Activated T-cell treated with anti-CD3 and anti-CD28 coated beads for 4 hours (primary cell): ENCODE measurements around the gene AGBL4.

Experiments
- DNase-seq: peaks from one replicate; pipeline ENCODE4 v3.0.0-alpha.2; 2020

Gene AGBL4

DNA sequence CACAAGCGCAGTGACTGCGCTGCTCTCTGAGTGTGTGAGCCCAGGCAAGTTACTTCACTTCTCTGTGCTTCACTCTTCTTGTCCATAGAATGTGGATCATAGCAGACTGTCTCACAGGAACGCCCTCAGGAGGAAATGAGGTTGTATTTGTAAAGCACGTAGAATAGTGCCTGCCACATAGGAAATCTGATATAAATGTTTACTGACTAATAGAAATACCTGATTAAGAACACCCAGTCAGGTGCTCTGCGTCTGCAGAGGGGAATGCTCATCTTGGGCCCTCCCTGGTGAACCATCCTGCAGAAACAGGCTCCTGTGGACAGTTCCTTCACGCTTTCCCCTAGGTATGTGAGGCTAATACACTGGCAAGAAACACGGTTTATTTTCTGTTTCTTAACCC, 1347.4 kb downstream of the AGBL4 start:
- DNase-seq: no peak

DNA sequence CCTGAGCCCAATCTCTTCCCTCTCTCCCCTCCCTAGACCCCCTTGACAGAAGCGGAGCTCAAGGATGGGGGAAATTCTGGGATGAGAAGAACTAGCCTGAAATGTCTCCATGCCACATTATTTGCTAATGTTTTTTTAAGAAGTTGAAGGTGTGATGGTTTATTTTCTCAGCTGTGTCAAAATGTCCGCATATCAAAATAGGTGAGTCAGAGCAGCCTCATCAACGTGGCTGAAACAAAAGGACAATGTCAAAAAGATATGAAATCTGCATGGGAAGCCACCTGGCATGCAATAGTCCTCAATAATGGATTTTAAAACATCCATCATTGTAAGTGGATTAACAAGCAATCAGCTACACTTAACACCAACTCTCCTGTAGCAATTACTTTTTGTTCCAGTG, 1348.5 kb downstream of the AGBL4 start:
- DNase-seq: no peak

DNA sequence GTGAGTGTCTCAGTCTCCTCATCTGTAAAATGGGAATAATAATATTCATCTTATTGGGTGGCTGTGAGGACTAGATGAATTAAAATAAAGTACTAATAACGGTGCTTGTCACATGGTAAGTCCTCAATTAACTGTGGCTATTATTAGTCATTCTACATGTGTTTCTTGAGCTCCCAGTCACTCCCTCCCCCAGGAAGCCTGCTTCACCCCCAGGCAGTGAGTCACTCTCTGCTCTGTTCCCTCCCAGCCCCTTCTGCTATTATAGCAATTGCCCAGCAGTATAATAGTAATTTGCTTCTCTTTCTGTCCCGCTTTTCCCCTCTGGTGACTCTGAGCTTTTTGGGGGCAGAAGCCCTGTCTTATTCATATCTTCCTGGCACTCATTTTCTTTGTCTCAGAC, 1349.1 kb downstream of the AGBL4 start:
- no peak for DNase-seq

DNA sequence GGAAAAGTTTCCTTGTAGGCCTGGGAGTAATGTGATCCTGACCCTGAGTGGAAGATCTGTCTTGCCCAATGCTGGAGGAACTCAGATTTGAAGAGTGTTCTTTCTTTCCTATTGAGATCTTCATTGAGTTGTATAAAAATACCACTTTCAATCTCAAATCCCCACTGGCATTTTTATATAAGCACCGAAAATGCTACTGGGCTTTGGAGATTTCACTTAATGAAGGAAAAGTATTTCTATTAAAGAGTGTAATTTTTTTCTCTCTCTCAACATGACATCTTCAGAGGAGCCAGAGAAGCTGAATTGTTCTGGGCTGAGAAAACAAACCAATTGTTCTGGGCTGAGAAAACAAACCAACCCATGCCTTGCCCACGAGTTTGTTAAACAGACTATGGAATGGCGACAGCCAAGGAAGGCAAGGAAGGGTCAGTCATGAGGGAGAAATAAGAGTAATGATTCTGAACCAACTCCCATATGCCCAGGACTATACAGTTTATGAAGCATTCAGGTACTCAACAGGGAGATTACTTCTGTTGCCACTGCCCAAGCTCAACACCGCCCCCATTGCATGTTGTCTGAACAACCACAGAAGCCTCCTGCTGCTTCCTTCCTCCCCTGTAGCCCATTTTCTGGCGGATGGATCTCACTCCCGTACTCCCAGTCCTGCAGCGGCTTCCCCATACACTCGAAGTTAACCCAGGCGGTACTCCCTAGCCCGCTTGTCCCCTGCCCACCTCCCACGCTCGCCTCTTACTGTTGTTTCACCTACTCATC, 1350.2 kb downstream of the AGBL4 start:
- DNase-seq: no peak

DNA sequence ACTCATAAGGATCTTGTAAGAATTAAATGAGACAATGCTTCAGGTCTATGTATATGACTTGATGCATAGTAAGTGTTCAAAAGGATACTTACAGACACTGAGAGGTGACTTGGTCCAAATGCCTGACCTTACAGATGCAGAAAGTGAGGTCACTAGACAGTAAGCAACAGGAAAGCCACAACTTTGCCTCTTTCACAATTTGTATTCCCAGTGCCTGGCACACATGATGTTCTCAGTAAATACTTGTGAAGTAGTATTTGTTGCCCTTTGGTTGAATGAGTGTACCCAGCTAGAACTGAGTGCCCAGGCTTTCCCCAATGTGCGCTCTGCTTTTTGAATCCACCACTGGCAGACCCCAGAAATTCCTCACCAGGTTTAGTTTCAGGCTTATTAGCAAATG, 1352.2 kb downstream of the AGBL4 start:
- DNase-seq: no peak

DNA sequence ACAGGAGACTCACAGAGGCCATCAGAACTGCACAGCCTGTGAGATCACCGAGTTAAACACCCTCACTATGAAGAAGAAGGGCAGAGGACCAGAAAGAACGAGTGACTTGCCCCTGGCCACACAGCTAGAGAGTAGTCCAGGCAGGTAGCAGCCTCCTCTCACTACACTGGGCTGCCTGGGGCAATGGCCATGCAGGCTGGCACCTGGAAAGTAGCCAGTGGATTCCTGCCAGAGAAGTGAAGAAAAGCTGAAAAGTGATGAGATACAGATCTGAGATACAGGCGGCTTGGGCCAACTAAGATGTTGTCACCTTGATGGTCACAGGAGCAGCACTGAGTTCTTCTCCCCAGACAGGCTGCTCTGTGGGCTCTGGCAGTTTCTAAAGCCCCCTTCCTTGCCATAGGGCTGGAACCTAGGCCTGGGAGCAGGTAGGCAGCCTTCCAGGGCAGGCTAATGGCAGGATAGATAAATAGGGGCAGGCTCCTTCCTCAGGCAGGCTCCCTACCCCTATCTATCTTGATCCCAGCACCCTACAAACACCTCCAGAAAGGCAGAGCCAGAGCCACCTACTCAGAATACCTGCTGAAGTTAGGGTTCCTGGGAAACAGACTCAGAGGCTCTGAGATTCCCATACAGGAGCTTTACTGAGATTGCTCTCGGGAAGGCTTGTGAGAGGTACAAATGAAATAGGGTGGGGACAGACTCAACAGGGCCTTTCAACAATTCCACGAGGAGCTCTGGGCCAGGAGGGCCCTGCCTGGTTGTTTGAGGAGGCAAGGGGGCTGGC, 1353.3 kb downstream of the AGBL4 start:
- no peak for DNase-seq

DNA sequence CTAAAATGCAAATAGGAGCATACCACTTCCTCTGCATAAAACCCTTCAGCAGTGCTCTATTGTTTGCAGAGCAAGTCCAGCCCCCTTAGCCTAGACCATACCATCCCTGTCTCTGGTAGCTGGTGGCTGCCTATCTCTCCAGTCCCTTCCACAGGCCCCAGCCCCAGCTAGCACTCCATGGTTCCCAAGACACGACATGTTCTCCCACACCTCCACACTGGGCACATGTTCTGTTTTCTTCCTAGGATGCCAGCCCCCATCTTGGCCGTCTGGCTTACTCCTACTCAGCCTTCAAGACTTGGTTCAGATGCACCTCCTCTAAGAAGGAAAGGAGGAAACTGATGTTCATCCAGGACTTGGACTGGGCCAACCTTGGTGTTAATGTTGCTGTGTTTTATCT, 1355.4 kb downstream of the AGBL4 start:
- no peak for DNase-seq

DNA sequence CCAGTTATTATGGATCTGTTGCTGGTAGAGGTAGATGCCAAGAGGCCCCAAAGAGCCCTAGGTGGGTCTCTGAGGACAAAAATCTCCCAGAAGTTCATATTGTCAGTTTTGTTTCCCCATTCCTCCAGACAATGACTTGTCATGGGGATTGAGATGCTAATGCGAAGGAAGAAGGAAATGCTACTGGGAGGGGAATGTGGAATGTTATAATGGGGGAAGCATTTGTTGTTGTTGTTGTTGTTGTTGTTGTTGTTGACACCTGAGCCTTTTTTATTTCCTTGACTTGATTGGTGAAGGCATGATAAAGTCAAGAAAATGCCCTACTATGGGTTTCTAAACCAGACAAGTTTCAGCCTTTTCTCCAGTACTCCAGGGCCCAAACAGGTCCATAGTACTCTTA, 1356.0 kb downstream of the AGBL4 start:
- DNase-seq: no peak

DNA sequence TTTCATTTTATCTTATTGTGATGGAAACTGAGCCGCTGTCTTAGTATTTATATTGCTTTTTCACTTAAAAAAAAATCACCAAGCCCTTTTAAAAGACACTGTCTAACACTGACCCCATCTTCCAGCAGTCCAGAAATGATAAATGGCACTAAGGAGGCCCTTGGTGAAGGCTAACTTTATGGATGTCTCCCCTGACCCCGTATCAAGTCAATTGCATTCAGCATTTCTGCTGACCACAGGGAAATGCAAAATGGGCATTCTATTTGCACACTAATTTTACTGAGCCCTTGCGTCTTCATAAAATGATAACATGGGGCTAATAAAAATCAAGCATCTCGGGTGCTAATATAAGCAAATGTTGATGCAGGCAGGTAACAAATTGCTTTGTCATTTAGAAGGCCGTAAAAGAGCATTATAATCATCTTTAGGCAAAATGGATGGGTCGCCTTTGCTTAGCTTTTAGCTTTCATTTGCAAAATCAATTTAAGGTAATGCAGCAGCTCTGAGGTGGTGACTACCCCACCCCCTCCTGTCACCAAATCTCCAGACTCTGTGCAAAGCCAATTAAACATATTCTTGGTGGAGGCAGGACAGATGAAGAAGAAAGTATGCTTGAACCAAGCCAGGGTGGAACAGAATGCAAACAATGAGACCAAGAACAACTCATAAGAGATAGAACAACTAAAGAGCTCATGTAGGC, 1357.9 kb downstream of the AGBL4 start:
- DNase-seq: no peak

DNA sequence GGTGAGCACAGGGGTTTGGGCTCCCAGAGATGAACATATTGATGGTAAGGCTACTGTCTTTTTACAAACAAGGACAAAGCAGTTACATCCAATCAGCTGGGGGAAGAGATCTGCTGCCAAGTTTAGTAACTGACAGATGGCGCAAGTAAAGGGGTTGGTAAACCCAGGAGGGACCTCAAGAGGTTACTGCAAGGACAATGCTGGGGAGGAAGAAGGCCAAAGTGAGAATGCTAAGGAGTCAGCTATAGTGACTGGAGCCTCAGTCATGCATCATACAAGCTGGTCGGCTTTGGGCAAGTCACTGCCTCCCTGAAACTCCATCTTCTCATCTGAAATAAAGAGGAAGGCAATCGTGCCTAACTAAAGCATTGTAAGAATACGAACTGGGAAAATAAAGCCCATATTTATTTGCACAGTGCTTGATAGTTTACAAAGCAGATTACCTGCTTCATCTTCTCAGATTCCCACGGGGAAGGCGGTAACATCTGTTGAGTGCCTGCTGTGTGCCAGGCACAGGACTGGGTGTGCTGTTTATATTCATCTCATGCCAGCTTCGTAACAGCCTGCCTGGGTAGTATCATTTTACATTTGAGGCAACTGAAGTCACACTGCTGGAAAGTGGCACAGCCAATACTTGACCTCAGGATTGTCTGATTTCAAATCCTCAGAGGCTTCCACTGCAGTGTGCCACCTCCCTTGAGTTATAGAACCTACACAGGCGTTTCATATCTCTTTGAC, 1361.9 kb downstream of the AGBL4 start:
- DNase-seq: no peak

DNA sequence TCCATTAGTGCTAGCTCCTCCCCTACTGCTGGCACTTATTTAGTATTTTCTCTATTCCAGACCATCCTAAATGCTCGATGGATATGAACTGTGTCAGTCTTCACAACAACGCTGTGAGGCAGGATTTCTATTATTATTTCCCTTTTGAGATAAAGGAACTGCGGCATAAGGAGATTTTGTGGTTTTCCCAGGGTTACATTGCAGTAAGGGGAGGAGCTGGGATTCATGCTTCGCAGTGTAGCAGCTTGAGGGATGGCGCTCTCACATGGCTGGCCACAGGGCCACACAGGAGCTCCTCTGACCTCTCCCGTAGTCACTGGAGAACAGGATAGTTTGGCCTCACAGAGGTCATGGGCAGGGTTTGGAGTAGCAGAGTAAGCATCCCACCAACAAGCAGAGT, 1364.0 kb downstream of the AGBL4 start:
- DNase-seq: no peak

DNA sequence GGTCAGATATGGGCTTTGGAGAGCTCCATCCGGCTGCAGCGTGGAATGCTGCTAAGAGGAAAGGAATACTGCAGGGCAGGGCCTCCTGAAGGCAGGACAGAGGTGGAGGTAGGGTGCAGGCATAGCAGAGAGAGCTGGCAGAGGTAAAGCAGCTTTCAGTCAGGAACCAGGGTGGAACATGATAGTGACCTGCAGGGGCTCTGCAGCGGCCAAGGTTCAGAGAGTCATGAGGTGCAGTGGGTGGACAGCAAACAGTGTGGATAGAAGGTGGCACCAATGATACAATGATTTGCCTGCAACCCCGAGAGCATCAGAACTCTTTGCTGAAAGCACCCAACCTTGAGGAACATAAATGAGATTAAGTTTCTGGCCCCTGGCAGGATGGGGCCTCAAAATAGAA, 1366.3 kb downstream of the AGBL4 start:
- no peak for DNase-seq

DNA sequence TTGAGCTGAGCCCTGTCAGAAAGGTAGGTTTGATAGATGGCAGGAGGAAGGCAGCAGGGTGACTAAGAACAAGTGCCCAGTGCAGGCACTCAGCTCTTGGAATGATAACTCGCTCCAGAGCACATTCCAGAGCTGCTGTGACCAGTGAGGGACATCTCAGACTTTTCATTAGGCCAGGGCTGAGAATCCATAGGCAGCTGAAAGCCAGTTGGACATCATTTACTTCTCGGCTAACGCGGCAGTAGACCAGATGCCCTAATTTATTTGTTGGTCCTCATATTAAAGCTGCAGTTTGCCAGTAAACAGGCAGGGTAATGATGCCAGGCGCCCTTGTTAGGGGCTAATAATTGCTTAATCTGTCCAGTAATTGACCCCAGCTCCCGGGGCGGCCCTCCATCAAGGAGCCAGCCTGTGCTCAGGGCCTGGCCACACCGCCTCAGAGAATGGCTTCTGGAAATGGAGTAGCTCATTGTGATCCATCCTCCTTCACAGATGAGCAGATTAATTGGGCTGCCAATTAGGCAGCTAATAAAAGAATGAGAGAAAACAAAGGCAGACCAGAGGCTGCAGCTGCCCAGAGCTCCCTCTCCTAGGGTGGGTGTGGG, 1369.0 kb downstream of the AGBL4 start:
- no peak for DNase-seq

DNA sequence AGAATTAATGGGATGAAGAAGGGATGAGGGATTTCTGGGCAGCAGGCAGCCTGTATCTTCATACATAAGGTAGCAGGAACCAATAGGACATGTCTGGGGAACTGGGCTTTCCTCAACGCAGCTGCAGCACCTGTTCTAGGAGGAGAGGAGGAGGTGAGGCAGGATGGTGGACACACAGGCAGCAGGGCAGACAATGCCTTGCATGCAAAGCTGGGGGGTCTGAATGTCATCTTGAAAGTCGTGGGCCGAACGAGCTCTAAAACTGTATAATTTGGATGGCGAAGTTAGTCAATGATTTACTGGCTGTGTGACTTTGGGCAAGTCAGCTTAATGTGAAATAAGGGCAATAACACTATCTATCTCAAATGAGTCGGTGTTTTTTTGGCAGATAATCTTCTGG, 1371.4 kb downstream of the AGBL4 start:
- DNase-seq: no peak

DNA sequence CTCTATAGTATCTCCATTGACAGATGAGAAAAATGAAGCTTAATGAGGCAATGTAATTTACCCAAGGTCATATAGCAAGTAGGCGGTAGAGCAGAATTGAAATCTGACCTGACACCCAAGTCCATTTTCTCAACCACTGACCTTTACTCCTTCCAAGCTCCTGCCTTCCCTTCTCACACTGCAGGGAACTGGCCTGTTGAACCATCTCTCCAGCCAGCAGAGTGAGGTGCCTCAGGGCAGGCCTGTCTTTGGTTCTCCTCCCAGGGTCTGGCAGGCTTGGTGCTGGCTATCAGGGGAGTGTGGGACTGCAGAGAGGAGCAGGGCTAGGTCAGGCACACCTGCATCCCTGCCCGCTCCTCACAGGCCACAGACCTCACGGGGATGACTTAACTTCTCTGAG, 1373.9 kb downstream of the AGBL4 start:
- DNase-seq: no peak

DNA sequence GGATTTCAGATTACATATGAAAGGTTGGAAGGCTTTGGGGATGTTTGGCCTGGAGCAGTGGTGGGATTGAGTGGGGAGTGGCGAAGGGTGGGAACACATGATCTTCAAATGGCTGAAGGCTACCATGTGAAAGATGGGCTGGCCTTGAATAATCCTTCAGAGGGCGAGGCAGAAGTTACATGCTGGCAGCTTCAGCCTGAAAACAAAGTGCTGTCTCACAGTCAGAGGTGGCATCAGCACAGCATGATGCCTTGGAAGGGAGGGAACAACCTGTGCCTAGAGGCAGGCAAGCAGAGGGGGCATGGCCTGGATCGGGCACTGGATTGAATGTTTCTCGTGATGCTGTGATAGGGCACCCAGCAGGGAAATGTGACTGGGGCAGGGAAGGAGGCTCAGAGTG, 1377.9 kb downstream of the AGBL4 start:
- DNase-seq: no peak

DNA sequence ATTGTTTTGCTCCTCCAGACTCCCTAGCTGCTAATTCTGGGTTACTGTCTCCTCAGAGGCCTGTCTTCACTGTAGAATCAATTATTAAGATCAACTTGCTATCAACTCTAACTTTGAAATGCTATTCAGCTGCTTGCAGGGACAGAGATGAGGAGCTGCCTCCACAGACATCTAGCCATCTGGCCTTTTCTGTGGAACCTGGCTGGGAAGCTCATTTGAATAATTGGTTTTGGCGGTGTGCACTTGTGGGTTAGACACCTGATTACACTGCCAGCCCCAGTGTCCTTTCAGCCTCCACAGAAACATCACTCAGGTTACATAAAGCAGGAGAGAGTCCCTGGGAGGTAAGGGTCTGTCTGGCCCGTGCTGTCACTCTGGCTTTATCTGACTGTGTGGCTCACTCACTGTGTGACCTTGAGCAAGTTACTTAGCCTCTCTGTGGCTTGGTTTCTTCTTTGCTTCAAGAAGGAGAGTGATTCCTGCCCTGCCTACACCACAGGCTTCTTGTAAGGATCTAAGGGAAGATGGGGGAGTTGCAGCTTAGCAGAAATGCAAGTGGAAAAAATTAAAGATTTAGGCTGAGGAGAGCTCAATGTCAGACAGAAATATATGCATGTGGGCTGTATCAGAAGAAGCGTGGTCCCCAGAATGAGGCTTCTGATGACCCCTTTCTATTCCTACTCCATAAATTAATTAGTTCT, 1378.7 kb downstream of the AGBL4 start:
- no peak for DNase-seq

DNA sequence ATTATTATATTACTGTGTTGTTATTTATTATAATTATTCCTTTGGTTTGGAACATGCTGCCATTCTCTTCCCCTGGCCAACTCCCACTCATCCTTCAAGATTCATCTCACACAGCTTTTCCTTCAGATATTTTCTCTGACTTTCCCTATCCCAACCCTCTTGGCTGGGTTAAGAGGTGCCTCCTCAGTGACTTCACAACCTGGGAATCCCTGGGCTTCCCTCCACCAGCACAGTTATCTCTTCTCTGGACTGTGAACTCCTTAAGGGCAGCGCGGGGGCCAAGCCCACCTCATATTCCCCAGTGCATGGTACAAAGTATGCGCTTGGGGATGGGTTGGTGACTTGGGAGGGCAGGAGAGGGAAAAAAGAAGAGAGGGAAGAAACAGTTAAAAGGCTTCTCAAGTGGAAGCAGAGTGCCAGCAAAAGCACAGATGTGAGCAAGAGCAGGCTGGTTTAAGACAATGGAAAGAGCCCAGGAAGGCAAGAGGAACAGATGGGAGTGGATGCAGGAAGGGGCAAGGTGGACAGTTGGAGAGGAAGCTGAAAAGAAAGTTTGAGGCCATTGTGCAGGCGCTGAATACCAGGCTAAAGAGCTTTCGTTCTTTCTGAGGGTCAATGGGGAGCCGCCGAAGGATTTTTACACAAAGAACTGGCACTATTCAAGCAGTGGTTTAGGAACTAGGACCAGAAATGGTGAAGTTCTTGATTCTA, 1379.4 kb downstream of the AGBL4 start:
- no peak for DNase-seq

DNA sequence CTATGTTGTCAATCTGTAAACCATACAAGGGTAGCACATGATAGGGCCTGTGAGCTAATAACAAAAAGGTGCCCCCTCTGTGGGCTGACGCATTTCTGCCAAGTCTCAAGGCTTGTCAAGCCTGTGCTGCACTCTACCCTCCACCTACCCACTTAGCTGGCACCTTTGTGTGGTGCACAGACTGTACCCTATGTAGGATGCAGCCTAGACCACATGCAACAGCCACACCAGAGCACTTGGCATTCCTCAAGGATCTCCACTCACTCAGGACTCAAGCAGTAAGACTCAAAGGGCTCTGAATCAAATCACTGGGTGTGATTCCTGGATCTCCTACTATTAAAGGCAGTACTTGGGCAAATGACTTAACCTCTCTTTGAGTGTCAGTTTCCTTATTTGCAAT, 1380.6 kb downstream of the AGBL4 start:
- DNase-seq: no peak

DNA sequence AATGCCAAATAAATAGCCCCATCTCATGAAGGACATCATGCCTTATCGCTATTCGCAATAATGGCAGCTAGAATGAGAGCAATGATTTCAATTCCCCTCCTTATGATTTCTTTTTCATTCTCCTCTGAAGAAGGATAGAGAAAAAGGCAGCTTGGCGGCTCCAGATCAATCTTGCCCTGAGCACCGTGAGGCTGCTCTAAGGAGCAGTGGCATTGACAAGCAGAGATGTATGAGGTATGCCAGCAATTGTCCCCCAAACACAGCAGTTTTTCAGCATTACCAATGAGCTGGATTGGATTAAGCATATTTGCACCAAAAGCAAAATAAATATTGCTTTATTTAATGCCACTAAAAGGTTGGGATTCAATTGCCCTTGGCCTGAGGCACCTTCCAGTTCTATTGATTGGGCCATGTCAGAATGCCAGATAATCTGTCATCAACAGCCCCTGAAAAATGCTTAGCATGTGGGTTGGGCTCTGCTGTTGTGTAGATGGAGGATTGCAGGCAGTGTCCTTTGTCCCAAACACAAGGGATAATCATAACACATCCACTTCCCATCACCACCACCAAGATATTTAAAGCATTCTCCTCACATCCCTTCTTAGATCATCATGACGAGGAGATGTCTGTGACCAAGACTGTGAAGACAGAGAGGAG, 1382.8 kb downstream of the AGBL4 start:
- no peak for DNase-seq

DNA sequence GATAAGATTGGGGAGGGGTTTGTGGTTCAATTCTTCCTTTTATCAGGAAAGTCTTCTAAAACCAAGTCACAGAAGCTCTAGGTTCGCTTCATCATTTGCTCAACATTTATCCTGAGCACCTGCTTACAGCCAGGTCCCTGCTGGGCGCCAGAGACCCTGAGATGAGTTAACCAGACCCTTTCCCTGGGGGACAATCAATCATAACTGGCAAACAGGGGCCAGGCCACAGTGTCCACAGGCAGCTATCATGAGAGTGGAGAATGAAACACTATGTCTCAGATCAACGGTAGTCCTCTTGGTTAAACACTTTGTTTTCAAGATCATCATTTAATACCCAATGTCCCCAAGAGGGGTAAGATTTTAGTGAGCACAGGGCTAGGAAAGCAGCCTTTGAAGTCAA, 1393.9 kb downstream of the AGBL4 start:
- DNase-seq: no peak
